Immature natural killer cell (primary cell): ENCODE data around the gene MARF1. TPM values are rescaled to one million over a fixed set of nuclear protein-coding genes. Genes with fewer than 3 reads are reported as not detected.
A peak's percentile ranks its signal among the peaks of the same experiment; 100 is the strongest.
"Not testable (repeated sequence)": the region's sequence is repeated elsewhere in the genome, so short reads cannot be mapped to it uniquely, and the experiment has no call there.

Source experiments
- DNase-seq, 3 donors: peaks; one replicate each; pipeline ENCODE4 v3.0.0; 2022; ENCODE audit warnings: mixed read lengths in 1 of 3
- H3K27ac Mint-ChIP-seq, 6 donors: one replicate each; pipeline ENCODE4 v1.8.0; 2020; ENCODE audit warnings: mixed read lengths in 6 of 6, mild to moderate bottlenecking in 5 of 6, inconsistent platforms in 4 of 6, moderate library complexity in 3 of 6
- H3K27me3 Mint-ChIP-seq, 3 donors: one replicate each; pipeline ENCODE4 v1.8.0; 2020 to 2021; ENCODE audit warnings: low read depth in 3 of 3, mild to moderate bottlenecking in 3 of 3, mixed read lengths in 3 of 3, moderate library complexity in 3 of 3, inconsistent platforms in 1 of 3
- H3K36me3 Mint-ChIP-seq, 3 donors: one replicate each; pipeline ENCODE4 v1.8.0; 2020; ENCODE audit warnings: mixed read lengths in 3 of 3, inconsistent platforms in 2 of 3, mild to moderate bottlenecking in 2 of 3
- H3K4me1 Mint-ChIP-seq, 2 donors: one replicate each; pipeline ENCODE4 v1.8.0; 2020; ENCODE audit warnings: inconsistent platforms in 2 of 2, mild to moderate bottlenecking in 2 of 2, mixed read lengths in 2 of 2, moderate library complexity in 1 of 2
- H3K4me3 Mint-ChIP-seq, 5 donors: one replicate each; pipeline ENCODE4 v1.8.0; 2020; ENCODE audit warnings: mild to moderate bottlenecking in 5 of 5, mixed read lengths in 5 of 5, inconsistent platforms in 3 of 5, moderate library complexity in 3 of 5
- H3K9me3 Mint-ChIP-seq, 6 donors: one replicate each; pipeline ENCODE4 v1.8.0; 2020; ENCODE audit warnings: mild to moderate bottlenecking in 6 of 6, mixed read lengths in 6 of 6, inconsistent platforms in 4 of 6, moderate library complexity in 3 of 6
- polyA plus RNA-seq, 3 donors: library from polyadenylated mRNA; unstranded; fragments of 300-500 nt; fragmentation: Illumina TruSeq; gene quantifications; one replicate each; pipeline ENCODE4 v1.2.3, GENCODE V29; 2021

The MARF1 gene
- polyA plus RNA-seq, 3 donors from 2014 or later = 3.0 to 13.3 (median 4.0) TPM

- no peak for DNase-seq
Observed at GRCh38 chr16:15574614-15574948, 68.4 kb downstream of the MARF1 start.

GRCh38 chr16:15573896-15574613 is 68.9 kb downstream of the MARF1 start:
- H3K4me1 Mint-ChIP-seq = not testable (repeated sequence)
- peak overlapping the region in 1 of 6 donors; percentile 60 for H3K27ac Mint-ChIP-seq

More at GRCh38 chr16:15574614-15574948, 68.4 kb downstream of the MARF1 start:
- no peaks in the 10 kb centered on the region for H3K9me3 Mint-ChIP-seq
- peaks cover 0 to 3% (median 0%) of the 10 kb centered on the region in 3 donors for H3K36me3 Mint-ChIP-seq
- no peak overlapping the region for H3K4me3 Mint-ChIP-seq
- H3K27me3 Mint-ChIP-seq = no peaks in the 10 kb centered on the region
- peaks cover 2 to 8% of the 10 kb centered on the region in 2 donors for H3K4me1 Mint-ChIP-seq
- peak overlapping the region in 1 of 6 donors; percentile 60 for H3K27ac Mint-ChIP-seq

GRCh38 chr16:15573274-15573895 is 69.6 kb downstream of the MARF1 start:
- Mint-ChIP-seq H3K27me3 (no peaks in the 10 kb centered on the region), H3K36me3 (peaks cover 0 to 3% (median 0%) of the 10 kb centered on the region in 3 donors), H3K4me1 (peaks cover 2 to 8% of the 10 kb centered on the region in 2 donors), H3K4me3 (no peak overlapping the region), H3K27ac (no peak overlapping the region), H3K9me3 (no peaks in the 10 kb centered on the region)
- DNase-seq = no peak

More at GRCh38 chr16:15573896-15574613, 68.9 kb downstream of the MARF1 start:
- H3K4me3 Mint-ChIP-seq, H3K27me3 Mint-ChIP-seq, DNase-seq, H3K9me3 Mint-ChIP-seq, H3K36me3 Mint-ChIP-seq: not testable (repeated sequence)

GRCh38 chr16:15572329-15573001 is 70.5 kb downstream of the MARF1 start:
- Mint-ChIP-seq H3K36me3 (peaks cover 0 to 3% (median 0%) of the 10 kb centered on the region in 3 donors), H3K27me3 (no peaks in the 10 kb centered on the region), H3K27ac (no peak overlapping the region), H3K9me3 (peaks cover 0 to 2% (median 0%) of the 10 kb centered on the region in 6 donors), H3K4me1 (peaks cover 2 to 8% of the 10 kb centered on the region in 2 donors), H3K4me3 (no peak overlapping the region)
- no peak for DNase-seq

- H3K4me3 Mint-ChIP-seq = no peak overlapping the region
- peaks cover 0 to 2% (median 0%) of the 10 kb centered on the region in 6 donors for H3K9me3 Mint-ChIP-seq
- H3K27me3 Mint-ChIP-seq = no peaks in the 10 kb centered on the region
- H3K4me1 Mint-ChIP-seq = peaks cover 2 to 8% of the 10 kb centered on the region in 2 donors
- H3K27ac Mint-ChIP-seq = no peak overlapping the region
- no peak for DNase-seq
- peaks cover 0 to 3% (median 0%) of the 10 kb centered on the region in 3 donors for H3K36me3 Mint-ChIP-seq
Observed at GRCh38 chr16:15571557-15571956, 71.4 kb downstream of the MARF1 start.

- not testable (repeated sequence) for H3K36me3 Mint-ChIP-seq, DNase-seq, H3K27me3 Mint-ChIP-seq
Observed at GRCh38 chr16:15570666-15571065, 72.3 kb downstream of the MARF1 start.

GRCh38 chr16:15567823-15568222 is 75.1 kb downstream of the MARF1 start:
- H3K9me3 Mint-ChIP-seq = peaks cover 0 to 2% (median 0%) of the 10 kb centered on the region in 6 donors
- H3K27me3 Mint-ChIP-seq = peaks cover 0 to 4% (median 2%) of the 10 kb centered on the region in 3 donors
- H3K27ac Mint-ChIP-seq = no peak overlapping the region
- peaks cover 6 to 9% of the 10 kb centered on the region in 2 donors for H3K4me1 Mint-ChIP-seq
- peaks cover 0 to 8% (median 0%) of the 10 kb centered on the region in 3 donors for H3K36me3 Mint-ChIP-seq
- H3K4me3 Mint-ChIP-seq = no peak overlapping the region
- DNase-seq = no peak

More at GRCh38 chr16:15570666-15571065, 72.3 kb downstream of the MARF1 start:
- H3K4me1 Mint-ChIP-seq, H3K27ac Mint-ChIP-seq, H3K4me3 Mint-ChIP-seq, H3K9me3 Mint-ChIP-seq: not testable (repeated sequence)

GRCh38 chr16:15566095-15566494 is 76.9 kb downstream of the MARF1 start:
- no peak for DNase-seq
- peaks cover 0 to 2% (median 0%) of the 10 kb centered on the region in 6 donors for H3K9me3 Mint-ChIP-seq
- peaks cover 6 to 9% of the 10 kb centered on the region in 2 donors for H3K4me1 Mint-ChIP-seq
- H3K27ac Mint-ChIP-seq = no peak overlapping the region
- H3K27me3 Mint-ChIP-seq = peaks cover 0 to 4% (median 2%) of the 10 kb centered on the region in 3 donors
- peaks cover 0 to 8% (median 0%) of the 10 kb centered on the region in 3 donors for H3K36me3 Mint-ChIP-seq
- H3K4me3 Mint-ChIP-seq = no peak overlapping the region

- H3K27ac Mint-ChIP-seq = no peak overlapping the region
- no peak overlapping the region for H3K4me3 Mint-ChIP-seq
- H3K4me1 Mint-ChIP-seq = peaks cover 6 to 9% of the 10 kb centered on the region in 2 donors
- H3K9me3 Mint-ChIP-seq = peaks cover 0 to 2% (median 0%) of the 10 kb centered on the region in 6 donors
- peaks cover 0 to 4% (median 2%) of the 10 kb centered on the region in 3 donors for H3K27me3 Mint-ChIP-seq
- H3K36me3 Mint-ChIP-seq = peaks cover 0 to 8% (median 0%) of the 10 kb centered on the region in 3 donors
- DNase-seq = no peak
Observed at GRCh38 chr16:15564604-15565339, 78.2 kb downstream of the MARF1 start.

GRCh38 chr16:15559176-15559575 is 83.8 kb downstream of the MARF1 start:
- peaks cover 6 to 9% of the 10 kb centered on the region in 2 donors for H3K4me1 Mint-ChIP-seq
- H3K9me3 Mint-ChIP-seq = no peaks in the 10 kb centered on the region
- H3K27ac Mint-ChIP-seq = peak overlapping the region in 1 of 6 donors; percentile 44
- no peak overlapping the region for H3K4me3 Mint-ChIP-seq
- H3K36me3 Mint-ChIP-seq = peaks cover 0 to 8% (median 0%) of the 10 kb centered on the region in 3 donors
- DNase-seq = no peak
- peaks cover 0 to 4% (median under 1%) of the 10 kb centered on the region in 3 donors for H3K27me3 Mint-ChIP-seq

GRCh38 chr16:15557258-15557657 is 85.7 kb downstream of the MARF1 start:
- Mint-ChIP-seq H3K27me3 (peaks cover 0 to 3% (median 2%) of the 10 kb centered on the region in 3 donors), H3K4me3 (no peak overlapping the region), H3K9me3 (no peaks in the 10 kb centered on the region), H3K27ac (no peak overlapping the region), H3K4me1 (no peaks in the 10 kb centered on the region), H3K36me3 (no peaks in the 10 kb centered on the region)
- no peak for DNase-seq

- Mint-ChIP-seq H3K27ac (peak overlapping the region in 2 of 6 donors; percentile 16 to 67), H3K36me3 (no peaks in the 10 kb centered on the region), H3K9me3 (no peaks in the 10 kb centered on the region), H3K4me3 (no peak overlapping the region), H3K27me3 (peaks cover 0 to 3% (median 2%) of the 10 kb centered on the region in 3 donors), H3K4me1 (no peaks in the 10 kb centered on the region)
- DNase-seq = no peak
Observed at GRCh38 chr16:15556130-15556529, 86.8 kb downstream of the MARF1 start.

GRCh38 chr16:15553313-15554088 is 89.5 kb downstream of the MARF1 start:
- H3K27ac Mint-ChIP-seq = peak overlapping the region in 3 of 6 donors; percentile 10 to 37 (median 30)
- peaks cover 0 to 3% (median 2%) of the 10 kb centered on the region in 3 donors for H3K27me3 Mint-ChIP-seq
- H3K4me3 Mint-ChIP-seq = no peak overlapping the region
- no peaks in the 10 kb centered on the region for H3K4me1 Mint-ChIP-seq
- H3K36me3 Mint-ChIP-seq = no peaks in the 10 kb centered on the region
- no peaks in the 10 kb centered on the region for H3K9me3 Mint-ChIP-seq
- DNase-seq = no peak
